Ovary (tissue), 3 donors: ENCODE measurements around the gene ADCY5.

ENCODE experiments used
- EP300 ChIP-seq: sonication (generic); formaldehyde crosslinking; IDR thresholded peaks from one replicate; pipeline ENCODE4 v1.6.1; 2017; ENCODE audit warnings: antibody characterized with exemption
- POLR2A ChIP-seq: fragments of 450-650 bp; IDR thresholded peaks from one replicate; pipeline ENCODE4 v1.6.1; 2017; ENCODE audit warnings: antibody characterized with exemption, mild to moderate bottlenecking, moderate library complexity
- TF ChIP-seq, protein P1 (sequence below), 3 donors: fragments of 450-650 bp in 2 of 3; fragments of 200-600 bp in 1 of 3; IDR thresholded peaks; one replicate each; pipeline versions ENCODE4 v1.5.1 to v1.8.0; 2016 to 2022; ENCODE audit warnings: antibody characterized with exemption in 3 of 3, mild to moderate bottlenecking in 1 of 3
- donor health status: DM: no; HTN: no; CAD: no.

GRCh38 chr3:123272547-123272946 lies 176.3 kb downstream of the ADCY5 start:
- TF ChIP-seq, protein P1, sequence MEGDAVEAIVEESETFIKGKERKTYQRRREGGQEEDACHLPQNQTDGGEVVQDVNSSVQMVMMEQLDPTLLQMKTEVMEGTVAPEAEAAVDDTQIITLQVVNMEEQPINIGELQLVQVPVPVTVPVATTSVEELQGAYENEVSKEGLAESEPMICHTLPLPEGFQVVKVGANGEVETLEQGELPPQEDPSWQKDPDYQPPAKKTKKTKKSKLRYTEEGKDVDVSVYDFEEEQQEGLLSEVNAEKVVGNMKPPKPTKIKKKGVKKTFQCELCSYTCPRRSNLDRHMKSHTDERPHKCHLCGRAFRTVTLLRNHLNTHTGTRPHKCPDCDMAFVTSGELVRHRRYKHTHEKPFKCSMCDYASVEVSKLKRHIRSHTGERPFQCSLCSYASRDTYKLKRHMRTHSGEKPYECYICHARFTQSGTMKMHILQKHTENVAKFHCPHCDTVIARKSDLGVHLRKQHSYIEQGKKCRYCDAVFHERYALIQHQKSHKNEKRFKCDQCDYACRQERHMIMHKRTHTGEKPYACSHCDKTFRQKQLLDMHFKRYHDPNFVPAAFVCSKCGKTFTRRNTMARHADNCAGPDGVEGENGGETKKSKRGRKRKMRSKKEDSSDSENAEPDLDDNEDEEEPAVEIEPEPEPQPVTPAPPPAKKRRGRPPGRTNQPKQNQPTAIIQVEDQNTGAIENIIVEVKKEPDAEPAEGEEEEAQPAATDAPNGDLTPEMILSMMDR (IDR thresholded peaks at IDR 0.05): no peak
- no peak for TF ChIP-seq EP300
- no peak for TF ChIP-seq POLR2A
